WTC11 (cell line): Measurements from ENCODE around the gene ANKMY1.

Experiments
- ESRRA ChIP-seq: sonication (generic); formaldehyde crosslinking; IDR thresholded peaks from 2 replicates; pipeline ENCODE4 v1.8.1; 2022; ENCODE audit warnings: mild to moderate bottlenecking, missing genetic modification reagents, borderline replicate concordance
- FOXP1 ChIP-seq: sonication (generic); formaldehyde crosslinking; IDR thresholded peaks from 2 replicates; pipeline ENCODE4 v1.8.0; 2022; ENCODE audit warnings: missing genetic modification reagents, mild to moderate bottlenecking, moderate library complexity, borderline replicate concordance
- MXD4 ChIP-seq: fragments of 250-450 bp; sonication (Bioruptor Pico); IDR thresholded peaks from 2 replicates; pipeline ENCODE4 v1.8.0; 2021; ENCODE audit warnings: mild to moderate bottlenecking, moderate library complexity, borderline replicate concordance
- NFE2L1 ChIP-seq: sonication (generic); formaldehyde crosslinking; IDR thresholded peaks from 2 replicates; pipeline ENCODE4 v1.8.1; 2023; ENCODE audit warnings: missing genetic modification reagents
- NR2C2 ChIP-seq: sonication (generic); formaldehyde crosslinking; IDR thresholded peaks from 2 replicates; pipeline ENCODE4 v1.8.0; 2022; ENCODE audit warnings: mild to moderate bottlenecking, missing genetic modification reagents
- ZNF232 ChIP-seq: sonication (generic); formaldehyde crosslinking; IDR thresholded peaks from 2 replicates; pipeline ENCODE4 v1.8.0; 2022; ENCODE audit warnings: mild to moderate bottlenecking, missing genetic modification reagents
- TF ChIP-seq, protein P1 (sequence below): fragments of 200-600 bp; IDR thresholded peaks from 2 replicates; pipeline ENCODE4 v1.8.0; 2022; ENCODE audit warnings: antibody characterized with exemption
- TF ChIP-seq, protein P2 (sequence below): sonication (generic); formaldehyde crosslinking; IDR thresholded peaks from 2 replicates; pipeline ENCODE4 v1.8.0; 2022; ENCODE audit warnings: mild to moderate bottlenecking, missing genetic modification reagents
- TF ChIP-seq, protein P3 (sequence below): sonication (generic); formaldehyde crosslinking; IDR thresholded peaks from 2 replicates; pipeline ENCODE4 v1.8.0; 2022; ENCODE audit warnings: missing genetic modification reagents
- TF ChIP-seq, protein P4 (sequence below): fragments of 250-450 bp; sonication (Bioruptor Pico); IDR thresholded peaks from 2 replicates; pipeline ENCODE4 v1.9.0; 2021; ENCODE audit warnings: mild to moderate bottlenecking
- TF ChIP-seq, protein P5 (sequence below): sonication (generic); formaldehyde crosslinking; IDR thresholded peaks from 2 replicates; pipeline ENCODE4 v1.8.1; 2022; ENCODE audit warnings: low read depth, missing genetic modification reagents, borderline replicate concordance
- TF ChIP-seq, protein P6 (sequence below): sonication (generic); formaldehyde crosslinking; IDR thresholded peaks from 2 replicates; pipeline ENCODE4 v1.8.0; 2022; ENCODE audit warnings: mild to moderate bottlenecking, missing genetic modification reagents
- TF ChIP-seq, protein P7 (sequence below): sonication (generic); formaldehyde crosslinking; IDR thresholded peaks from 2 replicates; pipeline ENCODE4 v1.8.0; 2023; ENCODE audit warnings: missing genetic modification reagents
- TF ChIP-seq, protein P8 (sequence below): sonication (generic); formaldehyde crosslinking; IDR thresholded peaks from 2 replicates; pipeline ENCODE4 v1.8.1; 2022; ENCODE audit warnings: low read depth, mild to moderate bottlenecking, moderate library complexity, missing genetic modification reagents, borderline replicate concordance

DNA sequence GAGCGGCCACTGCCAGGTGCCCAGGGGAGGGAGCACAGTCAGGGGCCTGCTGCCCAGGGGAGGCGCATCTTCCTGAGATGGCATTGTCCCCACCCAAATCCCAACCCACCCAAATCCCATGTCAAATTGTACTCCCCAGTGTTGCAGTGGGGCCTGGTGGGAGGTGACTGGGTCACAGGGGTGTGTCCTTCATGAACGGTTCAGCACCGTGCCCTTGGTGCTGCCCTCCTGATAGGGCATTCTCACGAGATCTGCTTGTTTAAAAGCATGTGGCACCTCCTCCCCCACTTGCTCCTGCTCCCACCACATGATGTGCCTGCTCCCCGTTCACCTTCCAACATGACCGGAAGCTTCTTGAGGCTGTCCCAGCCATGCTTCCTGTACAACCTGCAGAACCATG, 27.6 kb downstream of the ANKMY1 start:
- TF ChIP-seq, protein P1, sequence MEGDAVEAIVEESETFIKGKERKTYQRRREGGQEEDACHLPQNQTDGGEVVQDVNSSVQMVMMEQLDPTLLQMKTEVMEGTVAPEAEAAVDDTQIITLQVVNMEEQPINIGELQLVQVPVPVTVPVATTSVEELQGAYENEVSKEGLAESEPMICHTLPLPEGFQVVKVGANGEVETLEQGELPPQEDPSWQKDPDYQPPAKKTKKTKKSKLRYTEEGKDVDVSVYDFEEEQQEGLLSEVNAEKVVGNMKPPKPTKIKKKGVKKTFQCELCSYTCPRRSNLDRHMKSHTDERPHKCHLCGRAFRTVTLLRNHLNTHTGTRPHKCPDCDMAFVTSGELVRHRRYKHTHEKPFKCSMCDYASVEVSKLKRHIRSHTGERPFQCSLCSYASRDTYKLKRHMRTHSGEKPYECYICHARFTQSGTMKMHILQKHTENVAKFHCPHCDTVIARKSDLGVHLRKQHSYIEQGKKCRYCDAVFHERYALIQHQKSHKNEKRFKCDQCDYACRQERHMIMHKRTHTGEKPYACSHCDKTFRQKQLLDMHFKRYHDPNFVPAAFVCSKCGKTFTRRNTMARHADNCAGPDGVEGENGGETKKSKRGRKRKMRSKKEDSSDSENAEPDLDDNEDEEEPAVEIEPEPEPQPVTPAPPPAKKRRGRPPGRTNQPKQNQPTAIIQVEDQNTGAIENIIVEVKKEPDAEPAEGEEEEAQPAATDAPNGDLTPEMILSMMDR: no peak
- TF ChIP-seq NR2C2 (no peak), ZNF232 (CRISPR knock-in tag) (no peak), FOXP1 (CRISPR knock-in tag) (no peak), ESRRA (CRISPR knock-in tag) (no peak), MXD4 (CRISPR knock-in tag) (no peak), NFE2L1 (no peak)
- TF ChIP-seq, protein P2, sequence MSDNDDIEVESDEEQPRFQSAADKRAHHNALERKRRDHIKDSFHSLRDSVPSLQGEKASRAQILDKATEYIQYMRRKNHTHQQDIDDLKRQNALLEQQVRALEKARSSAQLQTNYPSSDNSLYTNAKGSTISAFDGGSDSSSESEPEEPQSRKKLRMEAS: no peak
- TF ChIP-seq, protein P3, sequence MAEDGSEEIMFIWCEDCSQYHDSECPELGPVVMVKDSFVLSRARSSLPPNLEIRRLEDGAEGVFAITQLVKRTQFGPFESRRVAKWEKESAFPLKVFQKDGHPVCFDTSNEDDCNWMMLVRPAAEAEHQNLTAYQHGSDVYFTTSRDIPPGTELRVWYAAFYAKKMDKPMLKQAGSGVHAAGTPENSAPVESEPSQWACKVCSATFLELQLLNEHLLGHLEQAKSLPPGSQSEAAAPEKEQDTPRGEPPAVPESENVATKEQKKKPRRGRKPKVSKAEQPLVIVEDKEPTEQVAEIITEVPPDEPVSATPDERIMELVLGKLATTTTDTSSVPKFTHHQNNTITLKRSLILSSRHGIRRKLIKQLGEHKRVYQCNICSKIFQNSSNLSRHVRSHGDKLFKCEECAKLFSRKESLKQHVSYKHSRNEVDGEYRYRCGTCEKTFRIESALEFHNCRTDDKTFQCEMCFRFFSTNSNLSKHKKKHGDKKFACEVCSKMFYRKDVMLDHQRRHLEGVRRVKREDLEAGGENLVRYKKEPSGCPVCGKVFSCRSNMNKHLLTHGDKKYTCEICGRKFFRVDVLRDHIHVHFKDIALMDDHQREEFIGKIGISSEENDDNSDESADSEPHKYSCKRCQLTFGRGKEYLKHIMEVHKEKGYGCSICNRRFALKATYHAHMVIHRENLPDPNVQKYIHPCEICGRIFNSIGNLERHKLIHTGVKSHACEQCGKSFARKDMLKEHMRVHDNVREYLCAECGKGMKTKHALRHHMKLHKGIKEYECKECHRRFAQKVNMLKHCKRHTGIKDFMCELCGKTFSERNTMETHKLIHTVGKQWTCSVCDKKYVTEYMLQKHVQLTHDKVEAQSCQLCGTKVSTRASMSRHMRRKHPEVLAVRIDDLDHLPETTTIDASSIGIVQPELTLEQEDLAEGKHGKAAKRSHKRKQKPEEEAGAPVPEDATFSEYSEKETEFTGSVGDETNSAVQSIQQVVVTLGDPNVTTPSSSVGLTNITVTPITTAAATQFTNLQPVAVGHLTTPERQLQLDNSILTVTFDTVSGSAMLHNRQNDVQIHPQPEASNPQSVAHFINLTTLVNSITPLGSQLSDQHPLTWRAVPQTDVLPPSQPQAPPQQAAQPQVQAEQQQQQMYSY (CRISPR knock-in tag): no peak
- TF ChIP-seq, protein P4, sequence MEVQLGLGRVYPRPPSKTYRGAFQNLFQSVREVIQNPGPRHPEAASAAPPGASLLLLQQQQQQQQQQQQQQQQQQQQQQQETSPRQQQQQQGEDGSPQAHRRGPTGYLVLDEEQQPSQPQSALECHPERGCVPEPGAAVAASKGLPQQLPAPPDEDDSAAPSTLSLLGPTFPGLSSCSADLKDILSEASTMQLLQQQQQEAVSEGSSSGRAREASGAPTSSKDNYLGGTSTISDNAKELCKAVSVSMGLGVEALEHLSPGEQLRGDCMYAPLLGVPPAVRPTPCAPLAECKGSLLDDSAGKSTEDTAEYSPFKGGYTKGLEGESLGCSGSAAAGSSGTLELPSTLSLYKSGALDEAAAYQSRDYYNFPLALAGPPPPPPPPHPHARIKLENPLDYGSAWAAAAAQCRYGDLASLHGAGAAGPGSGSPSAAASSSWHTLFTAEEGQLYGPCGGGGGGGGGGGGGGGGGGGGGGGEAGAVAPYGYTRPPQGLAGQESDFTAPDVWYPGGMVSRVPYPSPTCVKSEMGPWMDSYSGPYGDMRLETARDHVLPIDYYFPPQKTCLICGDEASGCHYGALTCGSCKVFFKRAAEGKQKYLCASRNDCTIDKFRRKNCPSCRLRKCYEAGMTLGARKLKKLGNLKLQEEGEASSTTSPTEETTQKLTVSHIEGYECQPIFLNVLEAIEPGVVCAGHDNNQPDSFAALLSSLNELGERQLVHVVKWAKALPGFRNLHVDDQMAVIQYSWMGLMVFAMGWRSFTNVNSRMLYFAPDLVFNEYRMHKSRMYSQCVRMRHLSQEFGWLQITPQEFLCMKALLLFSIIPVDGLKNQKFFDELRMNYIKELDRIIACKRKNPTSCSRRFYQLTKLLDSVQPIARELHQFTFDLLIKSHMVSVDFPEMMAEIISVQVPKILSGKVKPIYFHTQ: no peak
- TF ChIP-seq, protein P5, sequence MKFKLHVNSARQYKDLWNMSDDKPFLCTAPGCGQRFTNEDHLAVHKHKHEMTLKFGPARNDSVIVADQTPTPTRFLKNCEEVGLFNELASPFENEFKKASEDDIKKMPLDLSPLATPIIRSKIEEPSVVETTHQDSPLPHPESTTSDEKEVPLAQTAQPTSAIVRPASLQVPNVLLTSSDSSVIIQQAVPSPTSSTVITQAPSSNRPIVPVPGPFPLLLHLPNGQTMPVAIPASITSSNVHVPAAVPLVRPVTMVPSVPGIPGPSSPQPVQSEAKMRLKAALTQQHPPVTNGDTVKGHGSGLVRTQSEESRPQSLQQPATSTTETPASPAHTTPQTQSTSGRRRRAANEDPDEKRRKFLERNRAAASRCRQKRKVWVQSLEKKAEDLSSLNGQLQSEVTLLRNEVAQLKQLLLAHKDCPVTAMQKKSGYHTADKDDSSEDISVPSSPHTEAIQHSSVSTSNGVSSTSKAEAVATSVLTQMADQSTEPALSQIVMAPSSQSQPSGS: no peak
- TF ChIP-seq, protein P6, sequence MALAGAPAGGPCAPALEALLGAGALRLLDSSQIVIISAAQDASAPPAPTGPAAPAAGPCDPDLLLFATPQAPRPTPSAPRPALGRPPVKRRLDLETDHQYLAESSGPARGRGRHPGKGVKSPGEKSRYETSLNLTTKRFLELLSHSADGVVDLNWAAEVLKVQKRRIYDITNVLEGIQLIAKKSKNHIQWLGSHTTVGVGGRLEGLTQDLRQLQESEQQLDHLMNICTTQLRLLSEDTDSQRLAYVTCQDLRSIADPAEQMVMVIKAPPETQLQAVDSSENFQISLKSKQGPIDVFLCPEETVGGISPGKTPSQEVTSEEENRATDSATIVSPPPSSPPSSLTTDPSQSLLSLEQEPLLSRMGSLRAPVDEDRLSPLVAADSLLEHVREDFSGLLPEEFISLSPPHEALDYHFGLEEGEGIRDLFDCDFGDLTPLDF (CRISPR knock-in tag): no peak
- TF ChIP-seq, protein P7, sequence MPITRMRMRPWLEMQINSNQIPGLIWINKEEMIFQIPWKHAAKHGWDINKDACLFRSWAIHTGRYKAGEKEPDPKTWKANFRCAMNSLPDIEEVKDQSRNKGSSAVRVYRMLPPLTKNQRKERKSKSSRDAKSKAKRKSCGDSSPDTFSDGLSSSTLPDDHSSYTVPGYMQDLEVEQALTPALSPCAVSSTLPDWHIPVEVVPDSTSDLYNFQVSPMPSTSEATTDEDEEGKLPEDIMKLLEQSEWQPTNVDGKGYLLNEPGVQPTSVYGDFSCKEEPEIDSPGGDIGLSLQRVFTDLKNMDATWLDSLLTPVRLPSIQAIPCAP: no peak
- TF ChIP-seq, protein P8, sequence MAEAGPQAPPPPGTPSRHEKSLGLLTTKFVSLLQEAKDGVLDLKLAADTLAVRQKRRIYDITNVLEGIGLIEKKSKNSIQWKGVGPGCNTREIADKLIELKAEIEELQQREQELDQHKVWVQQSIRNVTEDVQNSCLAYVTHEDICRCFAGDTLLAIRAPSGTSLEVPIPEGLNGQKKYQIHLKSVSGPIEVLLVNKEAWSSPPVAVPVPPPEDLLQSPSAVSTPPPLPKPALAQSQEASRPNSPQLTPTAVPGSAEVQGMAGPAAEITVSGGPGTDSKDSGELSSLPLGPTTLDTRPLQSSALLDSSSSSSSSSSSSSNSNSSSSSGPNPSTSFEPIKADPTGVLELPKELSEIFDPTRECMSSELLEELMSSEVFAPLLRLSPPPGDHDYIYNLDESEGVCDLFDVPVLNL (CRISPR knock-in tag): no peak
